BJ (cell line): ENCODE results near the gene SUGCT. TPM values are rescaled to one million over a fixed set of nuclear protein-coding genes. Genes with fewer than 3 reads are reported as not detected.
A peak's percentile ranks its signal among the peaks of the same experiment; 100 is the strongest.

ENCODE experiments used
- CTCF ChIA-PET: fragments of 350-600 bp; formaldehyde crosslinking; extraction: SDS; loops from one replicate; lab custom pipeline; 2021; ENCODE audit warnings: antibody characterized with exemption, inconsistent platforms; lab: Yijun Ruan, JAX
- POLR2A ChIA-PET: fragments of 300-600 bp; sonication (Branson Sonifier 250); formaldehyde crosslinking; extraction: SDS; loops from one replicate; lab custom pipeline; 2021; ENCODE audit warnings: antibody characterized with exemption; lab: Charles Lee
- DNase-seq: peaks from one replicate; pipeline ENCODE4 v3.0.0-alpha.2; 2011; ENCODE audit warnings: low read depth
- H3K27me3 ChIP-seq: 2 replicates; pipeline ENCODE4 v1.6.0; 2011; ENCODE audit warnings: low read length; ENCODE audit not compliant: control insufficient read depth, insufficient read depth
- H3K36me3 ChIP-seq: 2 replicates; pipeline ENCODE4 v1.5.1; 2011; ENCODE audit warnings: low read length; ENCODE audit not compliant: control insufficient read depth, insufficient read depth
- H3K4me3 ChIP-seq: 2 replicates; pipeline ENCODE4 v1.5.1; 2011; ENCODE audit warnings: low read depth, mild to moderate bottlenecking, control low read depth, low read length
- CTCF ChIP-seq: IDR thresholded peaks from 2 replicates; pipeline ENCODE4 v1.5.1; 2011; ENCODE audit warnings: low read depth, mild to moderate bottlenecking, control low read depth, inconsistent platforms, low read length, moderate library complexity; ENCODE audit not compliant: insufficient read depth
- polyA plus RNA-seq: library from polyadenylated mRNA; depleted of rRNA; stranded (reverse); fragments of >200 nt; gene quantifications from 2 replicates; pipeline ENCODE4 v1.2.3, GENCODE V29; 2011

Gene SUGCT
- polyA plus RNA-seq, 1 experiment: 10.6 TPM

- CTCF ChIA-PET: interaction anchor here (1.4 to 2.3 kb wide), 4 partner anchors 99 to 1373 kb away, joined by 6 to 8 read pairs (median 7); no protein-coding TSS in a partner anchor
- no peak for TF ChIP-seq CTCF
- Histone ChIP-seq H3K36me3 (no peaks in the 10 kb centered on the region), H3K27me3 (no peaks in the 10 kb centered on the region), H3K4me3 (no peak overlapping the region)
- POLR2A ChIA-PET: no interaction called here
- DNase-seq: peak; percentile 66
These were observed 197.1 kb downstream of the SUGCT start for GRCh38 chr7:40331915-40332314.

DNA sequence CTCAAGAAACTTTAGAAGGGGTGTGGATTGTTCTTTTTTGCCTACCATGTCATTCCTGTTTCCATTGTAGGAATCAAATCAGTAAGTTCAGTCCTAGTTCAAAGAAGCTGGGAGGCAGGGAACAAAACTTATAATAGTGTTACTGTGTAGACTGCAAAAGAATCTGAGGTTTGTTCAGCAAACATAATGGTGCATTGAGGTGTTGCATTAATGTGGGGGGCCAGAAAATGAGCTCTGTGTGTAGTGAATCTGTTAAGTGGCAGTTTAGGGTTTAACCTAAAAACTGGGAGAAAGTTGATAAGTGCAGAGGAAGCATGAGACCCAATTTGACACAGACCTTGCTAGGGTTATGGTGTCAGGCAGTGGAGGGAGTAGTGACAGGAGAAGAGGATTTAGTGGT, 197.7 kb downstream of the SUGCT start:
- DNase-seq: no peak
- no peaks in the 10 kb centered on the region for H3K27me3 ChIP-seq
- no peaks in the 10 kb centered on the region for H3K36me3 ChIP-seq
- CTCF ChIA-PET: no interaction called here
- TF ChIP-seq CTCF: no peak
- POLR2A ChIA-PET: interaction anchor here (0.7 kb wide), 1 partner anchor 475 kb away, joined by 5 read pairs; no protein-coding TSS in a partner anchor
- no peak overlapping the region for H3K4me3 ChIP-seq

DNA sequence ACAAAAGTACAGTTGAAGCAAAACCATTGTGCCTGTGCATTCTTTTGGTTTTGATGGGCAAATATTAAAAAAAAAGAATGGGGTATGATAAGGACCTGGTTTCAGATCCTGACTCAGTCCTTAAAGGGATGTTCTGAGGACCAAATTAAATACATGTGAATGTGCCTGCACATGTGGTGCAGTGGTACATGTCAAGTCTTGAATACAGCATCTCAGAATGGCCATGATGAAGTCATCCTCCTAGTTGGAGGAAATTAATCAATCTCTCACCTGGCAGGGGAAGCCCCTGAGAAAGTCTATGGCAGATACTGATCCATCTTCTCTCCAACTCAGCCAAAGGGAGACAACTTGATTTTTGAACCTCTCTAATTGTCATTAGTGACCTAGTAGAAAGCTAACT, 207.0 kb downstream of the SUGCT start:
- H3K36me3 ChIP-seq: no peaks in the 10 kb centered on the region
- H3K27me3 ChIP-seq: no peaks in the 10 kb centered on the region
- TF ChIP-seq CTCF: no peak
- no peak overlapping the region for H3K4me3 ChIP-seq
- DNase-seq: no peak
- ChIA-PET POLR2A (no interaction called here), CTCF (interaction anchor here (1.0 kb wide), 1 partner anchor 127 kb away, joined by 4 read pairs; no protein-coding TSS in a partner anchor)

DNA sequence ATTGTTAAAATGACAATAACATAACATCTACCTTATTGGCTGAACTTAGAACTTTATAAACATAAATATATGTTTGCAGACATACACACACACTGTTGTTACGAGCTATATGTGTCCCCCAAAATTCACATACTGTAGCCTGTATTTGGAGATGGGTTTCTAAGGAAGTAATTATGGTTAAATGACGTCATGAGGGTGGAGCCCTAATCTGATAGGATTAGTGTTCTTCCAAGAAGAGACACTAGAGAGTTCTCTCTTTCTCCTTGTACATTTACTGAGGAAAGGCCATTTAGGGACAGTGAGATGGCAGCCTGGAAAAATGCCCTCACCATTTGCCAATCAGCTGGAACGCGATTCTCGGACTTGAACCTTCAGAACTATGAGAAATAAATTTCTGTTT, 211.7 kb downstream of the SUGCT start:
- Histone ChIP-seq H3K36me3 (no peaks in the 10 kb centered on the region), H3K27me3 (no peaks in the 10 kb centered on the region), H3K4me3 (no peak overlapping the region)
- DNase-seq: no peak
- ChIA-PET CTCF (no interaction called here), POLR2A (no interaction called here)
- no peak for TF ChIP-seq CTCF

DNA sequence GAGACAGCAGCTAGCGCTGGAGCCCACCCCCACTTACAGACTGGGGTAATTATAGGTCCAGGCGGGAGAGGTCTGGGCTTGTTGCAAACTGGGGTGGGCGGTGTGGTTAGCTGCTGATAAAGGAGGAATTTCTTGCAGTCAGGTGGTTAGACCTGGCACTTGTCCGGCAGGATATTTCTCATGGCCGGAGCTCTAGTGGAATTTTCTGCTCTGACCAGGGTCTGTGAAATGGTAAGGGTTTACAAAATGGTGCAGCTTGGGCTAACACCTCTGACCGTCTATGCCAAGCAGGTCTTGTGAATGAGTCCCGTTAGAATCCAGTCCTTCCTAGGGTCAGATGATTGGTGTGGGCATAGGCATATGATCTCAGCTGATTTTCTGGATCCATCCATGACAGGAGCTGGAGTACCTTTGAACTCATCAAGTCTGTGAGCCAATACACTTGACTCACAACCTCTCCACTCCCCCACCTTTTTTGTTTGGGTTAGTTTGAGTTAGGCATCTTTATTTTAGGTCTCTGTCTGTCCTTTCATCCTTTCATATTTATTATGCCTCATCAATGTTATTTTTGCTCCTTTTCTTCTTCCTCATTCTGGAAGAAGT, 213.4 kb downstream of the SUGCT start:
- POLR2A ChIA-PET: no interaction called here
- Histone ChIP-seq H3K36me3 (no peaks in the 10 kb centered on the region), H3K4me3 (no peak overlapping the region), H3K27me3 (no peaks in the 10 kb centered on the region)
- no peak for DNase-seq
- CTCF ChIA-PET: no interaction called here
- TF ChIP-seq CTCF: no peak
